ENCODE measurements around the gene LDLRAD4.

- no peak for TF ChIP-seq POU2F2 (IDR thresholded peaks at IDR 0.05; ENCODE audit: low read depth, low read length)
- TF ChIP-seq POLR2AphosphoS5 (IDR thresholded peaks at IDR 0.05; ENCODE audit: low read depth, low read length): no peak
- no peak for TF ChIP-seq PAX5 (IDR thresholded peaks at IDR 0.05; ENCODE audit: insufficient read depth, low read length, severe bottlenecking)
- no peak for TF ChIP-seq POLR2A (IDR thresholded peaks at IDR 0.05; ENCODE audit: low read depth, low read length)
- TF ChIP-seq TAF1 (IDR thresholded peaks at IDR 0.05; ENCODE audit: low read depth, low read length): no peak
- TF ChIP-seq SPI1 (IDR thresholded peaks at IDR 0.05; ENCODE audit: low read depth, low read length): no peak
Observed at GRCh38 chr18:13379930-13380690, 161.6 kb downstream of the LDLRAD4 start.

Measured in GM12891 (cell line).